ENCODE data around the gene APOLD1. TPM values are rescaled to one million over a fixed set of nuclear protein-coding genes. Genes with fewer than 3 reads are reported as not detected.

The APOLD1 gene
- polyA plus RNA-seq, 1 donor from 2014 or later = 1.1 TPM

- no peak overlapping the region for H3K9ac ChIP-seq (ENCODE audit: low read length)
- H3K27ac ChIP-seq (ENCODE audit: low read length) = no peak overlapping the region
- TF ChIP-seq, protein P1, sequence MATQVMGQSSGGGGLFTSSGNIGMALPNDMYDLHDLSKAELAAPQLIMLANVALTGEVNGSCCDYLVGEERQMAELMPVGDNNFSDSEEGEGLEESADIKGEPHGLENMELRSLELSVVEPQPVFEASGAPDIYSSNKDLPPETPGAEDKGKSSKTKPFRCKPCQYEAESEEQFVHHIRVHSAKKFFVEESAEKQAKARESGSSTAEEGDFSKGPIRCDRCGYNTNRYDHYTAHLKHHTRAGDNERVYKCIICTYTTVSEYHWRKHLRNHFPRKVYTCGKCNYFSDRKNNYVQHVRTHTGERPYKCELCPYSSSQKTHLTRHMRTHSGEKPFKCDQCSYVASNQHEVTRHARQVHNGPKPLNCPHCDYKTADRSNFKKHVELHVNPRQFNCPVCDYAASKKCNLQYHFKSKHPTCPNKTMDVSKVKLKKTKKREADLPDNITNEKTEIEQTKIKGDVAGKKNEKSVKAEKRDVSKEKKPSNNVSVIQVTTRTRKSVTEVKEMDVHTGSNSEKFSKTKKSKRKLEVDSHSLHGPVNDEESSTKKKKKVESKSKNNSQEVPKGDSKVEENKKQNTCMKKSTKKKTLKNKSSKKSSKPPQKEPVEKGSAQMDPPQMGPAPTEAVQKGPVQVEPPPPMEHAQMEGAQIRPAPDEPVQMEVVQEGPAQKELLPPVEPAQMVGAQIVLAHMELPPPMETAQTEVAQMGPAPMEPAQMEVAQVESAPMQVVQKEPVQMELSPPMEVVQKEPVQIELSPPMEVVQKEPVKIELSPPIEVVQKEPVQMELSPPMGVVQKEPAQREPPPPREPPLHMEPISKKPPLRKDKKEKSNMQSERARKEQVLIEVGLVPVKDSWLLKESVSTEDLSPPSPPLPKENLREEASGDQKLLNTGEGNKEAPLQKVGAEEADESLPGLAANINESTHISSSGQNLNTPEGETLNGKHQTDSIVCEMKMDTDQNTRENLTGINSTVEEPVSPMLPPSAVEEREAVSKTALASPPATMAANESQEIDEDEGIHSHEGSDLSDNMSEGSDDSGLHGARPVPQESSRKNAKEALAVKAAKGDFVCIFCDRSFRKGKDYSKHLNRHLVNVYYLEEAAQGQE (IDR thresholded peaks at IDR 0.05; ENCODE audit: borderline replicate concordance) = no peak
- TF ChIP-seq CTCF (IDR thresholded peaks at IDR 0.05; ENCODE audit: poor library complexity, severe bottlenecking) (no peak), TAF1 (IDR thresholded peaks at IDR 0.05; ENCODE audit: low read depth) (no peak), RAD21 (conservative IDR thresholded peaks at IDR 0.05) (no peak), MXI1 (conservative IDR thresholded peaks at IDR 0.05; ENCODE audit: poor library complexity, severe bottlenecking) (no peak), SMC3 (conservative IDR thresholded peaks at IDR 0.05; ENCODE audit: poor library complexity) (no peak), EP300 (conservative IDR thresholded peaks at IDR 0.05; ENCODE audit: poor library complexity, severe bottlenecking) (no peak), POLR2AphosphoS5 (IDR thresholded peaks at IDR 0.05) (no peak), EZH2 (IDR thresholded peaks at IDR 0.05; ENCODE audit: borderline replicate concordance, insufficient read depth, low read length, poor library complexity, severe bottlenecking) (no peak)
Observed at GRCh38 chr12:12757121-12757520, 28.3 kb upstream of the APOLD1 start.

GRCh38 chr12:12759234-12759915, 26.1 kb upstream of the APOLD1 start:
- Histone ChIP-seq H2AFZ (ENCODE audit: low read depth, low read length) (no peak overlapping the region), H3K9ac (ENCODE audit: low read length) (no peak overlapping the region), H3K4me2 (ENCODE audit: low read length) (no peak overlapping the region), H4K20me1 (ENCODE audit: insufficient read depth) (no peaks in the 10 kb centered on the region), H3K9me2 (ENCODE audit: insufficient read depth, low read length) (no peaks in the 10 kb centered on the region), H3K9me3 (ENCODE audit: low read length) (no peaks in the 10 kb centered on the region), H3K27me3 (ENCODE audit: insufficient read depth, low read depth, low read length) (no peaks in the 10 kb centered on the region), H3K79me2 (replicated peaks; ENCODE audit: insufficient read depth, low read length) (no peaks in the 10 kb centered on the region), H3K36me3 (ENCODE audit: insufficient read depth, low read length) (no peaks in the 10 kb centered on the region), H3K4me3 (ENCODE audit: low read length) (no peak overlapping the region), H3F3A (ENCODE audit: insufficient read depth, low read length, poor library complexity, severe bottlenecking) (no peaks in the 10 kb centered on the region), H3K27ac (ENCODE audit: low read length) (no peak overlapping the region)
- no peak for TF ChIP-seq EP300 (conservative IDR thresholded peaks at IDR 0.05; ENCODE audit: poor library complexity, severe bottlenecking)
- no peak for TF ChIP-seq POLR2AphosphoS5 (IDR thresholded peaks at IDR 0.05)
- no peak for TF ChIP-seq TAF1 (IDR thresholded peaks at IDR 0.05; ENCODE audit: low read depth)
- TF ChIP-seq CTCF (IDR thresholded peaks at IDR 0.05; ENCODE audit: poor library complexity, severe bottlenecking) = no peak
- no peak for TF ChIP-seq EZH2 (IDR thresholded peaks at IDR 0.05; ENCODE audit: borderline replicate concordance, insufficient read depth, low read length, poor library complexity, severe bottlenecking)
- no peak for TF ChIP-seq RAD21 (conservative IDR thresholded peaks at IDR 0.05)
- no peak for TF ChIP-seq MXI1 (conservative IDR thresholded peaks at IDR 0.05; ENCODE audit: poor library complexity, severe bottlenecking)
- TF ChIP-seq, protein P1 (IDR thresholded peaks at IDR 0.05; ENCODE audit: borderline replicate concordance) = no peak
- no peak for TF ChIP-seq SMC3 (conservative IDR thresholded peaks at IDR 0.05; ENCODE audit: poor library complexity)

More at GRCh38 chr12:12757121-12757520, 28.3 kb upstream of the APOLD1 start:
- no peak overlapping the region for H3K4me3 ChIP-seq (ENCODE audit: low read length)
- H3F3A ChIP-seq (ENCODE audit: insufficient read depth, low read length, poor library complexity, severe bottlenecking) = no peaks in the 10 kb centered on the region
- no peak overlapping the region for H2AFZ ChIP-seq (ENCODE audit: low read depth, low read length)
- H3K36me3 ChIP-seq (ENCODE audit: insufficient read depth, low read length) = no peaks in the 10 kb centered on the region
- no peaks in the 10 kb centered on the region for H4K20me1 ChIP-seq (ENCODE audit: insufficient read depth)
- H3K27me3 ChIP-seq (ENCODE audit: insufficient read depth, low read depth, low read length) = no peaks in the 10 kb centered on the region
- no peaks in the 10 kb centered on the region for H3K9me3 ChIP-seq (ENCODE audit: low read length)
- no peak overlapping the region for H3K4me2 ChIP-seq (ENCODE audit: low read length)
- no peaks in the 10 kb centered on the region for H3K9me2 ChIP-seq (ENCODE audit: insufficient read depth, low read length)
- H3K79me2 ChIP-seq (replicated peaks; ENCODE audit: insufficient read depth, low read length) = no peaks in the 10 kb centered on the region

Measured in neural cell (in vitro differentiated cells).